ENCODE measurements around the gene NEUROD2.
A peak's percentile ranks its signal among the peaks of the same experiment; 100 is the strongest.

Gene NEUROD2

GRCh38 chr17:39629898-39630297 is 22.2 kb upstream of the NEUROD2 start:
- TF ChIP-seq CTCF (IDR thresholded peaks at IDR 0.05; ENCODE audit: low read depth, low read length), result no peak
- DNase-seq (ENCODE audit: low read depth, low spot score), result no peak
- H3K4me3 ChIP-seq (ENCODE audit: low read depth, low read length), result no peak overlapping the region
- in situ Hi-C loops (cut with HindIII; ENCODE audit: low sequenced_read_pairs), result no loop called here

- no peak for DNase-seq (ENCODE audit: low read depth, low spot score)
- in situ Hi-C loops (cut with HindIII; ENCODE audit: low sequenced_read_pairs), result no loop called here
- TF ChIP-seq CTCF (IDR thresholded peaks at IDR 0.05; ENCODE audit: low read depth, low read length), result no peak
- H3K4me3 ChIP-seq (ENCODE audit: low read depth, low read length), result no peak overlapping the region
These were observed 21.8 kb upstream of the NEUROD2 start for GRCh38 chr17:39629494-39629880.

- DNase-seq (ENCODE audit: low read depth, low spot score), result no peak
- H3K4me3 ChIP-seq (ENCODE audit: low read depth, low read length), result no peak overlapping the region
- no peak for TF ChIP-seq CTCF (IDR thresholded peaks at IDR 0.05; ENCODE audit: low read depth, low read length)
- in situ Hi-C loops (cut with HindIII; ENCODE audit: low sequenced_read_pairs), result no loop called here
These were observed 21.2 kb upstream of the NEUROD2 start for GRCh38 chr17:39628655-39629493.

GRCh38 chr17:39627712-39628516 is 20.2 kb upstream of the NEUROD2 start:
- in situ Hi-C loops (cut with HindIII; ENCODE audit: low sequenced_read_pairs), result no loop called here
- H3K4me3 ChIP-seq (ENCODE audit: low read depth, low read length), result no peak overlapping the region
- DNase-seq (ENCODE audit: low read depth, low spot score), result no peak
- TF ChIP-seq CTCF (IDR thresholded peaks at IDR 0.05; ENCODE audit: low read depth, low read length), result no peak

- peak overlapping the region; percentile 37 for H3K4me3 ChIP-seq (ENCODE audit: low read depth, low read length)
- no peak for TF ChIP-seq CTCF (IDR thresholded peaks at IDR 0.05; ENCODE audit: low read depth, low read length)
- in situ Hi-C loops (cut with HindIII; ENCODE audit: low sequenced_read_pairs), result no loop called here
- no peak for DNase-seq (ENCODE audit: low read depth, low spot score)
These were observed 19.5 kb upstream of the NEUROD2 start for GRCh38 chr17:39627047-39627711.
